KMS-11 (cell line): ENCODE measurements around the gene CHRNB2.

Experiments
- H2AFZ ChIP-seq: fragments of 200-600 bp; sonication (generic); 2 replicates; pipeline ENCODE4 v1.6.1; 2016; ENCODE audit warnings: antibody characterized with exemption, mixed run types, low read depth
- H3K27ac ChIP-seq: fragments of 200-600 bp; sonication (generic); 2 replicates; pipeline ENCODE4 v1.6.1; 2016; ENCODE audit warnings: mild to moderate bottlenecking, mixed run types
- H3K27me3 ChIP-seq: fragments of 200-600 bp; sonication (generic); 2 replicates; pipeline ENCODE4 v1.6.1; 2017; ENCODE audit warnings: mild to moderate bottlenecking, low read depth, mixed run types, moderate library complexity; ENCODE audit not compliant: insufficient read depth
- H3K36me3 ChIP-seq: fragments of 200-600 bp; sonication (generic); 2 replicates; pipeline ENCODE4 v1.6.1; 2017; ENCODE audit warnings: mild to moderate bottlenecking, mixed run types; ENCODE audit not compliant: insufficient read depth
- H3K4me1 ChIP-seq: fragments of 200-600 bp; sonication (generic); 2 replicates; pipeline ENCODE4 v1.6.1; 2016; ENCODE audit warnings: mild to moderate bottlenecking, low read depth, mixed run types; ENCODE audit not compliant: poor library complexity, severe bottlenecking
- H3K4me2 ChIP-seq: fragments of 200-600 bp; sonication (generic); 2 replicates; pipeline ENCODE4 v1.7.0; 2016; ENCODE audit warnings: mild to moderate bottlenecking, mixed run types
- H3K4me3 ChIP-seq: fragments of 200-600 bp; sonication (generic); IDR thresholded peaks from 2 replicates; pipeline ENCODE4 v1.6.1; 2017; ENCODE audit warnings: low read depth, low read length, mixed read lengths; ENCODE audit not compliant: insufficient read depth
- H3K79me2 ChIP-seq: fragments of 200-600 bp; sonication (generic); 2 replicates; pipeline ENCODE4 v1.6.1; 2016; ENCODE audit warnings: low read depth, mixed run types; ENCODE audit not compliant: insufficient read depth
- H3K9ac ChIP-seq: fragments of 200-600 bp; sonication (generic); 2 replicates; pipeline ENCODE4 v1.6.1; 2016; ENCODE audit warnings: mild to moderate bottlenecking, mixed run types
- H4K20me1 ChIP-seq: fragments of 200-600 bp; sonication (generic); 2 replicates; pipeline ENCODE4 v1.6.1; 2016; ENCODE audit warnings: mild to moderate bottlenecking, mixed run types; ENCODE audit not compliant: insufficient read depth
- TF ChIP-seq, protein P1 (sequence below): fragments of 200-600 bp; sonication (generic); conservative IDR thresholded peaks from 2 replicates; pipeline ENCODE4 v1.6.1; 2017; ENCODE audit warnings: low read depth, mild to moderate bottlenecking, antibody characterized with exemption, low read length, moderate library complexity, mixed read lengths

CHRNB2 gene, protein sequence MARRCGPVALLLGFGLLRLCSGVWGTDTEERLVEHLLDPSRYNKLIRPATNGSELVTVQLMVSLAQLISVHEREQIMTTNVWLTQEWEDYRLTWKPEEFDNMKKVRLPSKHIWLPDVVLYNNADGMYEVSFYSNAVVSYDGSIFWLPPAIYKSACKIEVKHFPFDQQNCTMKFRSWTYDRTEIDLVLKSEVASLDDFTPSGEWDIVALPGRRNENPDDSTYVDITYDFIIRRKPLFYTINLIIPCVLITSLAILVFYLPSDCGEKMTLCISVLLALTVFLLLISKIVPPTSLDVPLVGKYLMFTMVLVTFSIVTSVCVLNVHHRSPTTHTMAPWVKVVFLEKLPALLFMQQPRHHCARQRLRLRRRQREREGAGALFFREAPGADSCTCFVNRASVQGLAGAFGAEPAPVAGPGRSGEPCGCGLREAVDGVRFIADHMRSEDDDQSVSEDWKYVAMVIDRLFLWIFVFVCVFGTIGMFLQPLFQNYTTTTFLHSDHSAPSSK

DNA sequence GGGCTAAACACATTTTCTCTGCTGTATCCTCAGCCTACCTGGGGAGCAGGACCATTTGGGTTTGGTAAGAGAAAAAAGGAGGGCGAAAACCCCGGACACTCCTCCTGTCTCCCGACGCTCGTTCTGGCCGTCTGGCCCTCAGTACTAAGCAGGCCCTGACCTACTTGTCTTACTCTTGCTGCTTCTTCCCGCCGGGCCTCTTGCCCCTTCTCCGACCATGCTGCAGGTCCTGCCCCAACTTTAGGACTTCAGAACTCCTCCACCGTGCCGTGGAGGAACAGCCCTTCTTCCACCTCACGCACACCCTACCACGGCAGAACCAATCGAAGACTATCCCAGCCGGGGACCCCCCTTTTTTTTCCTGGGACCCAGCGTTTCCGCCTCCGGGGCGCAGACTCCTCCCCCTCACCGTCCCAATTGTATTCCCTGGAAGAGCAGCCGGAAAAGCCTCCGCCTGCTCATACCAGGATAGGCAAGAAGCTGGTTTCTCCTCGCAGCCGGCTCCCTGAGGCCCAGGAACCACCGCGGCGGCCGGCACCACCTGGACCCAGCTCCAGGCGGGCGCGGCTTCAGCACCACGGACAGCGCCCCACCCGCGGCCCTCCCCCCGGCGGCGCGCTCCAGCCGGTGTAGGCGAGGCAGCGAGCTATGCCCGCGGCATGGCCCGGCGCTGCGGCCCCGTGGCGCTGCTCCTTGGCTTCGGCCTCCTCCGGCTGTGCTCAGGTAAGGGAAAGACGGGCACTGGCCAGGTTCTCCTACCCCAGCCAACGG is at the start of gene CHRNB2:
Gene CHRNB2 (plus strand): TSS at position 393 of the 771 bp plus-strand sequence. CDS start 267 bp downstream, at position 660.
- H3K27me3 ChIP-seq = peaks cover 62% of the 10 kb centered on the region
- no peaks in the 10 kb centered on the region for H4K20me1 ChIP-seq
- H3K4me2 ChIP-seq = peak within 1 kb of the TSS; percentile 91
- H3K36me3 ChIP-seq = no peaks in the 10 kb centered on the region
- TF ChIP-seq, protein P1, sequence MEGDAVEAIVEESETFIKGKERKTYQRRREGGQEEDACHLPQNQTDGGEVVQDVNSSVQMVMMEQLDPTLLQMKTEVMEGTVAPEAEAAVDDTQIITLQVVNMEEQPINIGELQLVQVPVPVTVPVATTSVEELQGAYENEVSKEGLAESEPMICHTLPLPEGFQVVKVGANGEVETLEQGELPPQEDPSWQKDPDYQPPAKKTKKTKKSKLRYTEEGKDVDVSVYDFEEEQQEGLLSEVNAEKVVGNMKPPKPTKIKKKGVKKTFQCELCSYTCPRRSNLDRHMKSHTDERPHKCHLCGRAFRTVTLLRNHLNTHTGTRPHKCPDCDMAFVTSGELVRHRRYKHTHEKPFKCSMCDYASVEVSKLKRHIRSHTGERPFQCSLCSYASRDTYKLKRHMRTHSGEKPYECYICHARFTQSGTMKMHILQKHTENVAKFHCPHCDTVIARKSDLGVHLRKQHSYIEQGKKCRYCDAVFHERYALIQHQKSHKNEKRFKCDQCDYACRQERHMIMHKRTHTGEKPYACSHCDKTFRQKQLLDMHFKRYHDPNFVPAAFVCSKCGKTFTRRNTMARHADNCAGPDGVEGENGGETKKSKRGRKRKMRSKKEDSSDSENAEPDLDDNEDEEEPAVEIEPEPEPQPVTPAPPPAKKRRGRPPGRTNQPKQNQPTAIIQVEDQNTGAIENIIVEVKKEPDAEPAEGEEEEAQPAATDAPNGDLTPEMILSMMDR = no peak
- peaks cover 10% of the 10 kb centered on the region for H3K4me1 ChIP-seq
- no peaks in the 10 kb centered on the region for H3K79me2 ChIP-seq
- no peak within 1 kb of the TSS for H3K4me3 ChIP-seq
- no peak within 1 kb of the TSS for H3K27ac ChIP-seq
- H2AFZ ChIP-seq = no peak within 1 kb of the TSS
- no peak within 1 kb of the TSS for H3K9ac ChIP-seq

DNA sequence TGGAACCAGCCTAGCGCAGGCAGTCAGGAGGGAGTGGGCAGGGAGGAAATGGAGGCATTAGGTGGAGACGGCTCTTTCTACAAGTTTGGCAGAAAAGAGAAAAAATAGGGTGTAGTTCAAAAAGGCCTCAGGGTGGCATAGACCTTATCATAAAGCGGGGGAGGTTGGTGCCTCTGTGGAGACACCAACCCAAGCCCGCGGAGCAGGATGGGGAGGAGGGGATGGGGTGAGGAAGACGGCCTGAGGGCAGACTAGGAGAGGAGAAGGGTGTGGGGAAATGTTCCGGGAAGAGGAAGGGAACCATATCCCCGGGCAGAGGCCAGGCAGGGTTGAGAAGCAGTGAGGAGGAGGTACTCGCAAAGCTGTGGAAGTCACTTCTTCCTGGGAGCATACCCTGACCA is 48.0 kb upstream of the CHRNB2 start:
- Histone ChIP-seq H3K27me3 (no peaks in the 10 kb centered on the region), H3K4me1 (peaks cover 52% of the 10 kb centered on the region), H3K4me3 (peak overlapping the region; percentile 28), H3K9ac (no peak overlapping the region; the same call in 1 of the 2 replicates), H3K36me3 (no peaks in the 10 kb centered on the region), H2AFZ (peak overlapping the region; percentile 44; the same call in 1 of the 2 replicates), H3K27ac (peak overlapping the region; percentile 33), H3K79me2 (no peaks in the 10 kb centered on the region), H4K20me1 (no peaks in the 10 kb centered on the region), H3K4me2 (peak overlapping the region; percentile 62)
- TF ChIP-seq, protein P1 = no peak

DNA sequence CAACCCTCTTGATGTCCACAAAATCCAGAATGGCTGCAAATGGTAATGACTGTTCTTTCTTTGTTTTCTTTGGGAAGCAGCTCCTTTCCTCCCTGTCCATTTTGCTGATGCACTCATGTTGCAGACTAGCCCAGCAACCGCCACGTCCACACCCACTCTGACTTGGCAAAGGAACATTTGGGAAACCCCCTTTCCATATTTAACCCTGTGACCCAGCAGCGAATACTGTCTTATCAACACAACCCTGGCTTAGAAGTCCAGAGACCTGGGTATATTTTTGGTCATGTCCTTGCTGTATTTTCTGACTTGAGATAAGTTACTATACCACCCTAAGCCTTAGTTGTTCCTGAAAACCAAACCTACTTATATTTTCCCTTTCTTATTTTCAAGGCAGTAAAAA is 47.2 kb upstream of the CHRNB2 start:
- Histone ChIP-seq H3K36me3 (no peaks in the 10 kb centered on the region), H3K9ac (peak overlapping the region; percentile 2; the same call in 1 of the 2 replicates), H3K4me3 (no peak overlapping the region), H2AFZ (peak overlapping the region; percentile 44), H4K20me1 (no peaks in the 10 kb centered on the region), H3K27me3 (no peaks in the 10 kb centered on the region), H3K27ac (peak overlapping the region; percentile 33), H3K4me1 (peaks cover 52% of the 10 kb centered on the region), H3K4me2 (peak overlapping the region; percentile 62), H3K79me2 (no peaks in the 10 kb centered on the region)
- TF ChIP-seq, protein P1 = no peak

DNA sequence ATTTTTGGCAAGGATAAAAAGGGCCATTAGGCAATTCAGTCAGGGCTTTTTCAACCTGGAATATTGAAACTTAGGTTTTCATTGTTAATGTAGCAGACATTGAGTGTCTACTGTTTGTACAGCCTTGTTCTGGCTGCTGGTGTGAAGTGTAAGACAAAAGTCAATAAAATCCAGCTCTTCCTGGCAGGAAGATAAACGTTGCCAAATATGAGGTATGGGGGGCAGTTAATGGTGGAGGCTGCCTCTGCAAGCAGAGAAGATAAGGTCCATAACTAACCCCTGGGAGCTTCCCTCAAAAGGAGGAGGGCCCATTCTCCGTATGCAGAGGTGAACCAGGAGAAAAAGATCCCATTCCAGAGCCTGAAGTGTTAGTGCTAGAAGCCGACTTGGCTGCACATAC is 45.9 kb upstream of the CHRNB2 start:
- Histone ChIP-seq H3K36me3 (no peaks in the 10 kb centered on the region), H3K4me2 (peak overlapping the region; percentile 62; the same call in 1 of the 2 replicates), H3K9ac (no peak overlapping the region), H2AFZ (0 out of 2 replicates have a peak overlapping the region, but pooled peaks have one; percentile 44), H4K20me1 (no peaks in the 10 kb centered on the region), H3K4me3 (no peak overlapping the region), H3K79me2 (no peaks in the 10 kb centered on the region), H3K4me1 (peaks cover 49% of the 10 kb centered on the region), H3K27me3 (no peaks in the 10 kb centered on the region), H3K27ac (no peak overlapping the region; the same call in 1 of the 2 replicates)
- TF ChIP-seq, protein P1 = no peak
